ENCODE data around the gene MCFD2.
"Not testable (repeated sequence)": the region's sequence is repeated elsewhere in the genome, so short reads cannot be mapped to it uniquely, and the experiment has no call there.

Gene MCFD2

DNA sequence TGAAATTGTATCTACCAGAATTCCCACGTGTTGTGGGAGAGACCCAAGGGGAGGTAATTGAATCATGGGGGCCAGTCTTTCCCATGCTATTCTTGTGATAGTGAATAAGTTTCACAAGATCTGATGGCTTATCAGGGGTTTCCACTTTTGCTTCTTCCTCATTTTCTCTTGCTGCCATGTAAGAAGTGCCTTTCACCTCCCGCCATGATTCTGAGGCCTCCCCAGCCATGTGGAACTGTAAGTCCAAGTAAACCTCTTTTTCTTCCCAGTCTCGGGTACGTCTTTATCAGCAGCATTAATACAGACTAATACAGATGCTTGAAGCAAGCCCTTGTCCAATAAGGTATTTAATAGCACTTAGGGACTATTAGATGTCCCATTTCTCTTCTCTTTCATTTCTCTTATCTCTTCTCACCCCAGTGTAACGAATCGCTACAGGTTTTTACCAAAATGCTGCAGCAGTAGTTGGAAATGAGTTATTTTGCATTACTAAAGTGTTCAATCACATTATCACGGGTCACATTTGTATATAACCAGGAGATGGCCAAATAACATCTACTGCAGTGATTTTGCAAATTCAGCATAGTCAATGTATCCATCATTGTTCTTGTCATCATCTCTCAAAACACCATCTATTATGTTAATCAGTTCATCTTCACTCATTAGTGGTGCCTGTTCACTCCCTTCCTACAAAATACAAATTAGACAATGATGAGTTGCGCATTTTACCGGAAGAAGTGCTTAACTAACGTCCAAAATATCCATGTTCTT, 10.5 kb downstream of the MCFD2 start:
- not testable (repeated sequence) for DNase-seq (ENCODE audit: extremely low spot score, insufficient read length, low read depth); FAIRE-seq

DNA sequence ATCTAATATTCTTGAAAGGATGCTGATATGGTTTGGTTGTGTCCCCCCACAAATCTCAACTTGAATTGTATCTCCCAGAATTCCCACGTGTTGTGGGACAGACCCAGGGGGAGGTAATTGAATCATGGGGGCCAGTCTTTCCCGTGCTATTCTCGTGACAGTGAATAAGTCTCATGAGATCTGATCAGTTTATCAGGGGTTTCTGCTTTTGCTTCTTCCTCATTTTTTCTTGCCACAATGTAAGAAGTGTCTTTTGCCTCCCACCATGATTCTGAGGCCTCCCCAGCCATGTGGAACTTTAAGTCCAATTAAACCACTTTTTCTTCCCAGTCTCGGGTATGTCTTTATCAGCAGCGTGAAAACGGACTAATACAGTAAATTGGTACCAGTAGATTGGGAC, 12.6 kb downstream of the MCFD2 start:
- not testable (repeated sequence) for DNase-seq (ENCODE audit: extremely low spot score, insufficient read length, low read depth); FAIRE-seq

DNA sequence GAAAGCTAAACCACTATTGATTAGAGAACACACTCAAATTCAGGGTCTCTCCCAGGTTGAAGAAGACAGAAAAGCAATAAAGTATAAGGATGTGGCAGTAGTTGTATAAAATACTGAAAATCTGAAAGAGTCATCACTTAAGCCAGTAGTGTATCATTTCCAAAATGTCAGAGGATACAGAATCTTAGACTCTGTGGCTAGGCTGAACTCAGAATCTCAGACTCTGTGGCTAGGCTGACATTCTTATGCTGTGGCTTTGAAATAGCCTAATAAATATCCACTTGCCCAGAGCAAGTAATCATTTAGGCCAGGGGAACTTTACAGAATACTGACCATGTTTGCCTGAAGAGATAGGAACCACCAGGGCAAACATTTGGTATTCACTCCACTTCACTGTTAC, 13.1 kb downstream of the MCFD2 start:
- no peak for DNase-seq (ENCODE audit: extremely low spot score, insufficient read length, low read depth)
- no peak for FAIRE-seq

DNA sequence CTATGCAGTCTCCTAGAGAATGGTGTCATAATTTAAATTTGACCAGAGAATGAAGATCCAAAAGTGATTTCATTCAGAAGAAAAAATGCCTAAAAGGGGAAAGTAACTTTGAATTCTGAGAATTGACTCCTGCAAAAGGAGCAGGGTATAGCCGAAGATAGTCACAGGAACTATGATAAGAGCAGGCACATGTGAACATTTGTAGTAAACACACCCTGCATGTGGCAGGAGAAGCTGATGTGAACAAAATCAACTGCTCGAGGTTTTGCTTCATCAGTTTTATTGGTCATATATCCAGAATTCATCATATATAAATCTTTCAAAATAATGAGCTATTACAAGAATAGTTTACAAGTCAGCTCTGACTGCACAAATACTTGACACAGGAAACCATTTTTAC, 14.0 kb downstream of the MCFD2 start:
- FAIRE-seq = no peak
- DNase-seq (ENCODE audit: extremely low spot score, insufficient read length, low read depth) = no peak

DNA sequence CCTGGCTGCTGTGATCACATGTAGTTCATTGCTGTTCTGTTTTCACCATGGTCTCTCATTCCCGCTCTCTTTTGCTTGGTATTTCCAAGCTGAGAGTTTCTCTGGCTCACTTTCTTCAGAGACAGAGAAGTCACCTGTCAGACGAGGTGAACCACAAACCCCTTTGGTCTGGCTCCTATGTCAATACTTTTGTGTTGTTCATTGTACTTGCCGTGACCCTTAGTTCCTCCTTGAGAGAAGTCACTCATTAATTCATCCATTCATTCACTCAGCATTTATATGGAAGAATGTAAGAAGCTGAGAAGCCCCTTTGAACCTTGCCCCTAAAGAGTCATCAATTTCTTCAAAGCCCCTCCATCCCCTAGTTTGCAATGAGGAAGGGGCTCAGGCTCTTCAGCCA, 15.2 kb downstream of the MCFD2 start:
- no peak for FAIRE-seq

DNA sequence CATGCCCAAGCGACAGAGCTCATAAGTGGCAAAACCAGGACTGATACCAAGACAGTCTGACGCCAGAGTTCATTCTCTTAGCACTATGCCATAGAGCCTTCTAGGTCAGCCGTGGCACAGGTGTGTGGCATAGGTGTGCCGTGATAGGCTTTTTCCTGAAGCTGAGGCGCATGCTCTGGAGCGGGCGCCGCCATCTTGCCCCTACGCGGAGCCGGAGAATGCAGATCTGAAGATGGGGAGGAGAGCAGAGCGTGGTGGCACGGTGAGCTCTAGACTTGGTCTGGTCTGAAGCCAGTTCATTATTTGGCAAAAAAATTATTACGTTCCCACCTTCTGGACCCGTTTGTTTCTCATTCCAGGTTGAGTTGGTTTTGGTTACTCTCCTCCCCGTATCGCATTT, 16.6 kb downstream of the MCFD2 start:
- no peak for FAIRE-seq
- DNase-seq (ENCODE audit: extremely low spot score, insufficient read length, low read depth) = no peak

More for the DNA sequence above, 15.2 kb downstream of the MCFD2 start:
- no peak for DNase-seq (ENCODE audit: extremely low spot score, insufficient read length, low read depth)

DNA sequence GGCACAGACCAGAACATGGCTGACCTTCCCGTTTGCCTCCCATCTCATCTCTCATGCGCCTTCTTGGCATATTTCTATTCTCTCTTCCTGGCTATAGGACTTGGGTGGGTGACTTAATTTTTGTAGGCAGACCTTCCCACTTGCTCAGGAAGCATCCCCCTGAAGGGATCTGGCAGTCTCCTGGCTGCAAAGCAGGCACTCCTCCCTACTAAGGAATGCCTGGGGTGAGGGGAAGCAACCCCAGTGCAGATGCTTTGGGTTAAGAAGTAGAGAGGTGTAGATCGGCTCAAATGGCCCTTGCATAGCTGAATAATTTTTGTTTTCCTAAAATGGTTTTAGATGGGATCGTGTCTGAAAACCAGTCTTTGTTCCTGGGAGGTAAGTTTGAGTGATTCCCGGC, 17.6 kb downstream of the MCFD2 start:
- FAIRE-seq (no peak), DNase-seq (ENCODE audit: extremely low spot score, insufficient read length, low read depth) (no peak)

DNA sequence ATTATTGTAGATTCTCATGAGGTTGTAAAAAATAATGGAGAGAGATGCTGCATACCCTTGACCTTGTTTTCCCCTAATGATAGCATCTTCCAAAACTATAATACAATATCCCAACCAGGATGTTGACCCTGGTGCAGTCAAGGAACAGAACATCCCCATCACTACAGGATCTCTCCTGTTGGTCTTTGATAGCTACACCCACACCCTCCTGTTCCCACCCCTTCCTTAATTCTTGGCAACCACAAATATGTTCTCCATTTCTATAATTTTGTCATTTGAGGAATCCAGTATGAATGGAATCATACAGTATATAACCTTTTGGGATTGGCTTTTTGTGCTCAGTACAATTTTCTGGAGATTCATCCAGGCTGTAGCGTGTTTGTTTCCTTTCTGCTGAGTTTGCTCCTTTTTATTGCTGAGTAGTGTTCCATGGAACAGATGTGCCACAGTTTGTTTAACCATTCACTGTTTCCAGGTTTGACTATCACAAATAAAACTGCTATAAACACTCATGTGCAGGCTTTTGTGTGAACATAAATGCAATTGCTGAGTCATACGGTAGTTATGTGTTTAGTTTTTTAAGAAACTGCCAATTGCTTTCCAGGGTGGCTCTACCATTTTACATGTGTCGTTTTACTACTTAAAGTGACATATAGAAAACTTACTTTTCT, 22.2 kb downstream of the MCFD2 start:
- DNase-seq (ENCODE audit: extremely low spot score, insufficient read length, low read depth) (no peak), FAIRE-seq (no peak)

DNA sequence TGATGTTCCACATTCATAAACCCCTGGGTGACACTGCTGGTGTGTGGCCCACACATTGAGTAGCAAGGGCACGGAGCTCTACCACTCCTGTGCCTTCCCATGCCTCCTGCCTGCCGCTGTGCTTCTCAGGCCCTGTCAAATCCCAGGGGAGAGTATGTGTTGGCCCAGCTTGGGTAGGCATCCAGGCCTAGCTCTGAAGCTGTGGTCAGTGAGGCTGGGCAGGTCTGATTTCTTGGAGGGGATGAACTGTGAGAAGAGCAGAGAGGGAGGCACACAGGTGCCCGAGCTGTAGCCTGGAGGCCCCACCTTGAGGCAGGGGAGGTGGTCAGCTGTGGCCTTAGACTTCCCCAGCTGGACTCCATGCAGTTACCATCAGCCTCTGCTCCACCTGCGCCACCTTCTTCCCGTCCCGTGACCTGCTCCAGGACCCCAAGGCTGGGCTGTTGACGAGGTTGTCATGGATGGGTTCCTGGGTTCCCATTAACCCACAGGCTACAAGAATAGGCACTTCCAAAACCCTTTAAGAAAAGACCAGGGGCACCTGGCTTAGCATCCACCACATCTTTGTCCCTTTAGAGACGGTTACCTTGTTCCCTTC, 23.6 kb downstream of the MCFD2 start:
- FAIRE-seq (no peak), DNase-seq (ENCODE audit: extremely low spot score, insufficient read length, low read depth) (no peak)

DNA sequence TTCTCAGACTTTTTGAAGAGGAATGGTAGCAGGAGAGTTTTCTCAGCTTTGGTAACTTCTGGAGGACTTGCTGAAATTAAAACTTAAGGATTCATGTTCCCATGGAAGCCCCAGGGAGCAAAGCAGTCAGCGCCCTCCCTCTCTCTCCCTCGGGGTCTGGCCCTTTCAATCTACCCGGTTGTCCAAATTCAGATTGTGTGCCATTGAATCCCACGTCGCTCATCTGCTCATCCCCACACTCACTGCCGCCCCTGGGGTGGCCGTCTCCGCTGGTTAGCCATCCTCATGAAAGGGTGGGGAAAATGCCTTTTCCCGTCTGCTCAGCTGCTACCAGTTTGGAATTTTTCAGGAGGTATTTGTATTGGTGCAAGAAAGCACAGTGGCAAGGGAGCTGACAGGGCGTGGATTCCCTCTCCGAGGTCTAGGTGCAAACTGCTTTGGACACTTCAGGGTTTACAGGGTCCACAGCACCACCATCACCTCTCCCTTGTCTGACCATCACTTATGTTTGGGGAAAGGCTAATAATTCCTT, 27.1 kb downstream of the MCFD2 start:
- FAIRE-seq (no peak), DNase-seq (ENCODE audit: extremely low spot score, insufficient read length, low read depth) (no peak)

DNA sequence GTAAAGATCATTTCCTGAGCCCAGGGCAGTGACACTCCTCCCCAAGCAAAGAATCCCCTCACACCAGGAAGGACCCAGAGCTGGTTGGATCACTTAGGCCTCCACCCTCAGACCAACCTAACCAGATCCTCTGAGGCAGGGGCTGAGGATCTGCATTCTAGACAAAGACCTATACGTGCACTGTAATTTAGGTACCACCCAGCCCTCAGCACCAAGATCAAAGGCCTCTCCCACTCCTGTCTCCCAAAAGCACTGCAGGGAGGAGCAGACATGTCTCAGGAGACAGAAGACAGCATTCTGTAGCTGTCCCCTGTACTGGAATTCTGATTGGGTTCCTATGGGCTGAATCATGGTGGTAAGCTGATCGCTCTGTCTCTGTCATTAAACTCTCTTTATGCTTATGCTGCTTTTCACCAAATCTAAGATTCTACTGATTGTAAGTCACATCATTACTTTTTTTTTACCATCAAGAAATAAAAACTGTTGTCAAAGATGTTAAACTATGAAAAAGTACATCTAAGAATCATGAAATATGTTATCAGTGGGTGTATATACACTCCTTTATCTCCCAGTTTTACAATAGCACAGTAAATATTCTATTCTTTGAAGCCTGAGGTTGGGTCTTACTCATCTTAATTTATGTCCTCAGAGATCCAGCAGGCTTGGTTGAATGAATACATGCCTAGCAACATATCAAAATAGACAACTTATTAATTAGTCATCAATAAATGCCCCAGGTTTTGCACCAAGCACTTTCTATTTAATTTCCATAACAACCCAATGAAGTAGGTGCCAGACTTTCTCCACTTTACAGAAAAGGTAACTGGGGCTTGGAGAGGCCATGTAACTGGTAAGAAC, 28.3 kb downstream of the MCFD2 start:
- FAIRE-seq (no peak), DNase-seq (ENCODE audit: extremely low spot score, insufficient read length, low read depth) (no peak)

DNA sequence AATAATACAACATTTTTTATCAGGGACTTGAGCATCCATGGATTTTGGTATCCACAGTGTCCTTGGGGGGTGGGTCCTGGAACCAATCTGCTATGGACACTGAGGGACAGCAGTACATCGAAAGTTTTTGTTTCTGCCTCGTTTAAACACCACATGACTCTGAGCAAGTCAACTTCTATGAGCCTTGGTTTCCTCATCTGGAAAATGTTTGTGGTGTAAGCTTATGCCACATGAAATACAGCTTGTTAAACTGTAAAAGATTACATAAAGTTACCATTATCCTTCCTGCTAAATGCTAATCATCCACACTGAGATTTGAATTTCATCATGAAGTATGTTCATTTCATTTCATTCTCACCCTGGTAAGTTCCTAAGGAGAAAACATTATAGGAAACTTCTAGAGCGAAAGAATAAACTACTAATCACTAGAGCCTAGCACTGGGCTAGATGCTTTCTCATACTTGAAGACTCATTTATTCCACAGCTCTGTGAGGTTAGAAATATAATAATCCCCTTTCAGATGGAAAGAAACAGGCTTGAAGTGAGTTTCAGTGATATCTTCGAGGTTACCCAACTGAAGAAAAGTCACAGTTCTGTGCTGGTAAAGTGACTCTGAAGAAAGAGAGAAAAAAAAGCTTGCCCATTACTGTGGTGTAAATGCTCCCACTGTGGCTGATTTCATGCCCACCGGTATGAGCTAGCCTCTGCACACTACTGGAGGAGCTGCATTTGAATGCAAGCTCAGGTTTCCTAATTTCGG, 29.2 kb downstream of the MCFD2 start:
- DNase-seq (ENCODE audit: extremely low spot score, insufficient read length, low read depth) (no peak), FAIRE-seq (no peak)

DNA sequence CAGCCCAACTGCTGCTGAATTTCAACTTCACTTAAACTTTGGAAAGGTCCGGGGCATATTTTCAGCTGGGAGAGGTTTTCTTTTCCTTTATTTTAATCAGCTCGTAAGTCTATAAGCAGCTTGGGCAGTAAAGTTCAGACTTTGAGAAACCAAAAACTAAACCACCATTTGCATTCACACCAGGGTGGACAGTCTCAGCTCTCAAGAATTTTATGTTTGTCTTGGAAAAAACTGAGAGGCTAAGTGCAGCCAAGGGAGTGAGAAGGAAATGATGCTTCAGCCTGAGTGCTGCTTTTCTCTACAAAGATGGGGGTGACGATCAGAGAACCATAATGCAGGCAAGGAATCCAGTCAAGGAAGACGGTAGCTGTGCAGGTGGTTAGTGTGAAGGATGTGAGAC, 30.2 kb downstream of the MCFD2 start:
- DNase-seq (ENCODE audit: extremely low spot score, insufficient read length, low read depth) (no peak), FAIRE-seq (no peak)

DNA sequence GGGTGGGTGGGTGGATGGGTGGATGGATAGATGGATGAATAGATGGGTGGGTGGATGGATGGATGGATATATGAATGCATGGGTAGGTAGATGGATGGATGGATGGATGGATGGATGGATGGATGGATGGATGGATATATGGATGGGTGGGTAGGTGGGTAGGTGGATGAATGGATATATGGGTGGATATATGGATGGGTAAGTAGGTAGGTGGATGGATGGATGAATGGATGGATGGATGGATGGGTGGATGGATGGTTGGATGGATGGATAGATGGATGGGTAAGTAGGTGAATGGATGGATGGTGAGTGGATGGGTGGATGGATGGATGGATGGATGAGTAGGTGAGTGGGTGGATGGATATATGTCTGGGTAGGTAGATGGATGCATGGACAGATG, 36.1 kb downstream of the MCFD2 start:
- FAIRE-seq = no peak

DNA sequence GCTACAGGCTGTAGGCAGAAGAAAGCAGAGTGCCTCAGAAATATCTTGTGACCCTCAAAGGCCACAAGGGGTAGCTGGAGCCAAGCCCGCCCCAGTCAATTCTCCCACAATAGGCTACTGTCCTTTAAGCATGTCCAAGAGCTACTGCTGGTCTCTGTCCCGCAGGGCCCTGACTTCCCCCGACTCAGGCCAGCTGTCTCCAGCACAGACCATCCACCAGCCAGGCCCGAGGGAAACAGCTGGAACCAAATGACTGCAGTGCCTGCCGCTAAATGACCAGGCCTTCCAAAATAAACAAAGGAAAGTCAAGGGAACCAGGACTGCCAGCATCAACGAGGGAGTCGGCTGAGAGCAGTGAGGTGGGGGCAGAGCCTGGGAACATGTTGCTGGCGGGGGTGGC, 36.7 kb downstream of the MCFD2 start:
- DNase-seq (ENCODE audit: extremely low spot score, insufficient read length, low read depth) = no peak

More for the DNA sequence above, 36.1 kb downstream of the MCFD2 start:
- no peak for DNase-seq (ENCODE audit: extremely low spot score, insufficient read length, low read depth)

DNA sequence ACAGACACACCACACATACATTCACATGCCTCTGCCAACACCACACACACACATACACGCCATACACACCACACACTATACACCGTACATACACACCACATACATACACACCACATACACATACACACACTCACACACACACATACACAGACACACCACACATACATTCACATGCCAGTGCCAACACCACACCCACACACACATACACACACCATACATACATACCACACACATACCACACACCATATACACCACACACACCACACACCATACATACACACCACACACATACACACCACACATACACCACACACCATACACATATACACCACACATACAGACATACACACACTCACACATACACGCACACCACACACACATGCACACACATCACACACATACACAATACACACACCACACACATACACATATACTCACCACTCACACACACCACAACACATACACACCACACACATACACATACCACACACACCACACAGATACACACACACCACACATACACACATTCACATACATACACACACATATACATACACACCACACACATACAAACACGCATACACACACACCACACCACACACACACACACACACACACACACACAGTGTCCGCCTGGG, 37.2 kb downstream of the MCFD2 start:
- FAIRE-seq (no peak), DNase-seq (ENCODE audit: extremely low spot score, insufficient read length, low read depth) (no peak)

More for the DNA sequence above, 36.7 kb downstream of the MCFD2 start:
- no peak for FAIRE-seq

DNA sequence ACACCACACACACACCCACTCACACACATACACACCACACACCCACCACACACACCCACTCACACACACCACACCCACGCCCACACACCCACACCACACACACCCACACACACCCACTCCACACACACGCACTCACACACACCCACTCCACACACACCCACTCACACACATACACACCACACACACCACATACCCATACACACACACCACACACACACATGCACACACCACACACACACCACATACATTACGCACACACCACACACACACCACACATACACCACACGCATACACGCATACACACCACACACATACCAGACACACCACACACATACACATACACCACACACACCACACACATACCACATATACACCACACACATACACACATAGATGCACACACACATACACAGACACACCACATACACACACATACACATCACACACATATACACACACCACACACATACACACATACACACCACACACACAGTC, 37.9 kb downstream of the MCFD2 start:
- DNase-seq (ENCODE audit: extremely low spot score, insufficient read length, low read depth) (no peak), FAIRE-seq (no peak)

DNA sequence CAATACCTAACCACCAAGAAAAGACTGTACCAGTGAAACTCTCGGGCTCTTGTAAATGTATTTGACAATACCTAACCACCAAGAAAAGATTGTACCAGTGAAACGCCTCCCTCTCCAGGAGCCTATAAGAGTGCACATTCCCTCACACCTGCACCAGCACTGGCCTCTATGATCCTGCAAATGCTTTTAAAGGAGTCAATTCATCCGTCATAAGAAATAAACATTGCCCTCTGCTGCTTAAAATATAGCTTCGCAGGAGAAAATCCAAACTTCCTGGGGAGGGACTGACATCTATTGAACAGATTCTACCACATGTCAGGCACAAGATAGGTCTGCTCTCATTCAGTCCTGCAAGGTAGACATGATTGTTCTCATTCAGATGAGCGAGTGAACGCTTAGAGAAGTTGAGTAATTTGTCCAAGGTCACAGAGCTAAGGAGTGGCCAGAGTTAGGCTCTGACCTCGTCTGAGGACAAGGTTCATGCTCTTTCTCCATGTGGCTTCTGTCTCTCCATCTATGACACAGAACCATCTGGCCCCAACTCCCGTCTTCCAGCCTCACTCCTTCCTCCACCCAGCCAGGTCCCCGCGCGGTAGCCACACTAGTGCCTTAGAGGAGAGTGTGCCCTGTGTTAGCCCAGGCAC, 38.7 kb downstream of the MCFD2 start:
- FAIRE-seq (no peak), DNase-seq (ENCODE audit: extremely low spot score, insufficient read length, low read depth) (no peak)

All from GM18507 (cell line).